Left ventricle myocardium superior (tissue), 1 donor: ENCODE results near the gene RNF4. TPM values are rescaled to one million over a fixed set of nuclear protein-coding genes. Genes with fewer than 3 reads are reported as not detected.

Source experiments
- ATAC-seq: fragments of 200-7000 bp; cut with Tn5 transposase; one replicate; pipeline ENCODE4 v1.9.1; 2020; ENCODE audit warnings: mild to moderate bottlenecking, moderate library complexity
- DNase-seq: peaks from one replicate; pipeline ENCODE4 v3.0.0-alpha.2; 2020
- intact Hi-C: fragments of 100-400 bp; cut with micrococcal nuclease; formaldehyde crosslinking; loops from one replicate; pipeline ENCODE4 v1.11.0; 2022
- total RNA-seq: library from RNA; stranded (reverse); fragmentation: NEBNext Ultra II Directional; extraction: Animal tissue kit (Norgen Biotek cat#: 25700); gene quantifications from one replicate; pipeline ENCODE4 v1.2.1, GENCODE V29; 2021
- donor health status: DM: no; HTN: yes; CAD: no; lungs with severe emphysema.

Gene RNF4
- total RNA-seq, 1 donor from 2014 or later, result 26.1 TPM

DNA sequence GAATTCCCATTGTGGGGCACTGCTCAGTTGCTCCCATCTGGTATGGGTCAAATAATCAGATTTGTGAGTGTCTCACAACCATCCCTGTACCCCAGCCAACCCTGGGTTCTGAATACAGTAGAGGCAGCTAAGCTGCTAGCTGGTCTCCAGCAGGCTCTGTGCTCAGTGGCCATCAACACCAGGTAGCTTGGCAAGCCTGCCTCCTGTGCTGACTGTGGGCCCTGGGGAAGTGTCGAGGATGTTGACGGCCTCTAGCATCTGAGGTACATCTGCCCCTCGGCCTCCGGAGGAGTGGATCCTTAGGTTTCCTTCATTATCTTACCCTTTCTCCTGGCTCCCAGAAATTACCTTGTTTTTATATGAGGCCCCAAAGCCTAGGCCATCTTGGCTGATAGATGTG is 13.3 kb downstream of the RNF4 start:
- intact Hi-C loops, result no loop called here
- peak; percentile 4 for ATAC-seq
- no peak for DNase-seq

DNA sequence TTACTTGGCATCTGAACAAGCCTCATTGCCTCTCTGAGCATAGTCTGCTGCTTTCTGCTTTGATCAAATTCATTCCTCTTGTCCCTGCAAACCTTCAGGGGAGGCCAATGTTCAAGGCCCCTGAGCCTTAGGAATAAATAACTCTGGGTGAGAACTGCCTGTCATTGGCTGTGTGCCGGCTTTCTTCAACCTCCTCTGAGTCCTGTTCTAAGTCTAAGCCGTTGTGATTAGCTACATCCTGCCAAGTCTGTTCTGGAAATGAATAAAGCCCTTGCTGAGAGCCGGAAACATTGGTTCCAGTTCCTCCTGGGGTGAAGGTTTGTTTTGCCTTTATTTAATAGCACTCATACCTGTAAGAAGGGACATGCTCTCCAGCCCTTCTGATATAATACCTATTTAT is 13.8 kb downstream of the RNF4 start:
- ATAC-seq, result peak; percentile 85
- intact Hi-C loops, result no loop called here
- DNase-seq, result peak; percentile 69

DNA sequence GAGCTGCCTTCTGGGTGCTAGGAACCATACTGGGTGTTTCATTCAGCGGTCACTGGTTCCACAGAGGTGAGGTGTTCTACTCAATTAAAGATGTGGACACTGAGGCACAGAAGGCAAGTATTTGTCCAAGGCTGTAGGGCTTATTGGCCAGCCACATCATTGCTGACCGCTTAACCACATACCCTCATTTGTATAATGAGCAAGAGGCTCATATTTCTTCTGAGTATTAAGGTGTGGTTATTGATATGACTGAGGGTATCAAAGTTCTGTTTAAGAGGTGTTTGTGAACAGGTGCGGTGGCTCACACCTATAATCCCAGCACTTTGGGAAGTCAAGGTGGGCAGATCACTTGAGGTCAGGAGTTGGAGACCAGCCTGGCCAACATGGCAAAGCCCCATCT is 14.3 kb downstream of the RNF4 start:
- intact Hi-C loops, result no loop called here
- no peak for ATAC-seq
- no peak for DNase-seq

DNA sequence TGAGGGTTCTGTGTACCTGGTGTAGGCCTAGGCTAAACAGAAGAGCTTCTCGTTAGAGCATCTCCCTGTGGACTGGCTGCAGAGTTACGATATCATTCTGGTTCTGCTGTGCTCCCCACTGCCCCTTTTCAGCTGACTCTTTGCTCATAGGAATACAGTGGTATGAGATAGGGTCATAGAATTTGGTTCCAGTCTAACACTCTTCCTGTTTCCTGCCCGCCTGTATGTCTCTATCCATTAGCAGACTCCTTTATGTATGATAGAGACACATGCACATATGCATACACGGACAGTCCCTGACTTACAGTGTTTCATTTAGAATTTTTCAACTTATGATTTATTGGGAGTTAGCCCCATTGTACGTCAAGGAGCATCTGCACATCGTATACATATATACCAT is 15.3 kb downstream of the RNF4 start:
- DNase-seq, result no peak
- intact Hi-C loops, result no loop called here
- ATAC-seq, result no peak

DNA sequence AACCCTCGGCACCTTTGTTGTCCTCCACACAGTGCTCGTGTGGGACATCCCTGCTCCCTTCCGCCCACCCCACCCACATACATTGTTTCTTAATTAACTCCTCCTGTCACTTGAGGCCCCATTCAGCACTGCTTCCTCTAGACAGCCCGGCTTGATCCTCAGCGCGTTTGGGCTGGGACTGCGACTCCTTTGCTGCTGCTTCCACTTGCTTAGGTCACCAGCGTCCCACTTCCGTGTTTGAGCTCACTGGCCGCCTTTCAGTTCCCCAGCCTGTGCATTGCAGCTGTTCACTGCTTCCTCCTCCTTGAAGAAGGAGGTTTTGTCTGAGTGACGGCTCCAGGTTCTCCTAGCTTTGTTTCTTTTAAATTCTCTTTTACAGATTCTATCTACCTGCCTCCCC is 16.1 kb downstream of the RNF4 start:
- intact Hi-C loops, result no loop called here
- ATAC-seq (peak; percentile 79), DNase-seq (peak; percentile 81)

DNA sequence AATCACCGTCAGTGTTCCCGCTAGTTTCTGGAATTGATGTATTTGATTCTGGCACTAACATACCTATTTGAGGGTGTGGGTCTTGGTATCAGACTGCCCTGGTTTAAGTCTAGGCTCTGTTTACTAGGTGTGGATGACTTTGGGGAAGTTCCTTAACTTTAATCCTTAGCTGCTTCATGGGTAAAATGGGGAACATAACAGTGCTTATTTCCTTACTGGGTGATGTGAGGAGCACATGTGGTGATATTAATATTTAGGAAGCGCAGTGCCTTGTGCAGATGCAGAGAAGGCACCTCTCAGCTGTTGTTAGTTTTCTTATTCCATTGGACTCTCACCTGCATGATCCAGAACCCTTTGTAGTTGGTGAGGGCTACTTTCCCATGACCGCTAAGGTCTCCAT is 17.1 kb downstream of the RNF4 start:
- intact Hi-C loops, result no loop called here
- DNase-seq (no peak), ATAC-seq (no peak)

DNA sequence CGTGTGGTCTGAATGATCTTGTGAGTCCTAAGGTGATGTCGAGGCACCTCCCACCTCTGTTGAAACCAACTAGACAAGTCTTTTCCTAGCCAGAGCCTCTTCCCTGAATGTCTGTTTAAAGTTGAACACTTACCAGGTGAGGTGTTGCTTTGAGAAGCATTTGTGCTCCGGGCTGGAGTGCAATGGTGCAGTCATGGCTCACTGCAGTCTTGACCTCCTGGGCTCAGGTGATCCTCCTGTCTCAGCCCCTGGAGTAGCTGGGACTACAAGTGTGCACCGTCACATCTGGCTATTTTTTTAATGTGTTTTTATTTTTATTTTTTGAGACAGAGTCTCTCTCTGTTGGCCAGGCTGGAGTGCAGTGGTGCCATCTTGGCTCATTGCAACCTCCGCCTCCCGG is 18.1 kb downstream of the RNF4 start:
- intact Hi-C loops, result no loop called here
- no peak for ATAC-seq
- DNase-seq, result no peak

DNA sequence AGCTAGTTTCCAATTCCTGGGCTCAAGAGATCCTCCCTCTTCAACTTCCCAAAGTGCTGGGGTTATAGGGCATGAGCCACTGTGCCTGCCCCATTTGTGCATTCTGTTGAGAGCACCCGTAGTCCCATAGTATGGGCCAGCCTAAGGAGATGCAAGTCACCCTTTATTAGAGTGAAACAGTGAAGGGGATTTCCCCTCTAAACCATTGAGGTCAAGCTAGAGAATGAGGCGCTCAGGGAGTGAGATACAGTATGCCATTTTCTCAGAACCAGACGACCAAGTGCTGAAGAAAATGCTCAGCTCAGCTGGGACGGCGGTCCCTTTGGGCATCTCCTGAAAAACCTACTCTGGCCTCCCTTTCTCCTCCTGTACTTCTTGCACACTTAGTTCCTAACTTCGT is 18.7 kb downstream of the RNF4 start:
- intact Hi-C loops, result no loop called here
- ATAC-seq, result no peak

DNA sequence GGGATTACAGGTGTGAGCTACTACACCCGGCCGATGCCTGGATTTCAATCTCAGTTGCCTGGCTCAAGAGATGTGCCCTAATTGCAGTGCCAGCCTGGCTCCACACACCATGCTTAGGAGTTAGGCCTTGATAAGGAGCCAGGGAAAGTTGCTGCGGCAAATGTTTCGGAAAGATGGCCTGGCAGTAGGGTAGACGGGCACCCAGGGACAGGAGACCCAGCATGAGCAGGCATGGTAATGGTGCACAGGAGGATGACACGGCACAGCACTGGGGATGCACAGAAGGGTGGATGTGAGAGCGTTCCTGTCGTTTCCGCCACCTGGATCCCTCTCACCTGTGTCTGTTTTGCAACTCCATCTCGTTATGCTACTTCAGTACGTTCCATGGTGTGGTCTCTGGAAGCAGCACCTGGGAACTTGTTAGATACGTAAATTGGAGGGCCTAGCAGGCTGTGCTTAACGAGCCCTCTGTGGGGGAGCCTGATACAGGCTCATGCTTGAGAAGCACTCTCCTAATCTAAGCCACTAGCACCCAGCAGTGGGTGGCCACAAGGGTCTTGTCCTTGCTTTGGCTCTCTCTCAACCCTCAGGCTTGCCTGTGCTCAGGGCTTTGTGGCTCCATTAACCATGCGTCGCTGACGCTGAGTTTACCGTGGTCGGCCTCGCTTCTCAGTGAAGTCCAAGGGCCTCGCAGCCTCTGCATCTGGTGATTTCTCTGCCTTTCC is 20.3 kb downstream of the RNF4 start:
- no peak for ATAC-seq
- intact Hi-C loops, result no loop called here
- DNase-seq, result no peak

More for the DNA sequence above, 18.7 kb downstream of the RNF4 start:
- no peak for DNase-seq

DNA sequence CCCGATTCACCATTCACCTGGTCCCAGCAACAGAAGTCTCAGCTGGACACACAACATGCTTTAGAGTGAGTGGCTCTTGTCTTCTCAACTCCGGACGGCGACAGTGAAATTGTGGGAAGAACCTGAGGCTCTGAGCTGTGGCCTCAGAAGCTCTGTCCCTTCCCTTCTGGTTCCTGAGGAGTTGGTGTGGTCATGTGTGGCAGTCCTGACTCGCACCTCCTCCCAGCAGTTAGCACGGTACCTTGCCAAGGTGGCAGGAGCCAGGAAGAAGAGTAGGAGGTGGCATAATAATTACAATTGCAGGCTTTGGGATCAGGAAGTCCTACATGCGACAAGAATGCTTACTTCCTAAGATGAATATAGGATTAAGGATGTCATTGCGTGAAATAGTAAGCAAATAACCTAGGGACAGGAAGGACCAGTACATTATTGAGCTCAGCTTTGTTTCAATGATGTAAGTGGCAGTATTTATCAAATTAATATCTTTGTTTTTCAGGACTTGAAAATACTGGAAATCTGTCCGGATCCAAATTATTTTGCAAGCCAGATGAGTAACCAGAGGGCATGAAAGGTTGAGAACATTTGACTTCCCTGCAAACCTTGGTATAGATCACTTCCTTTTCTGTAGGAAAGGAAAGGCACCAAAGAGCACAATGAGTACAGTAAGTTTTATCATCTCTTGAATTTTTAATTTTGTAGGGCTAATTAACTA is 21.1 kb downstream of the RNF4 start:
- DNase-seq (no peak), ATAC-seq (no peak)
- intact Hi-C loops, result no loop called here

DNA sequence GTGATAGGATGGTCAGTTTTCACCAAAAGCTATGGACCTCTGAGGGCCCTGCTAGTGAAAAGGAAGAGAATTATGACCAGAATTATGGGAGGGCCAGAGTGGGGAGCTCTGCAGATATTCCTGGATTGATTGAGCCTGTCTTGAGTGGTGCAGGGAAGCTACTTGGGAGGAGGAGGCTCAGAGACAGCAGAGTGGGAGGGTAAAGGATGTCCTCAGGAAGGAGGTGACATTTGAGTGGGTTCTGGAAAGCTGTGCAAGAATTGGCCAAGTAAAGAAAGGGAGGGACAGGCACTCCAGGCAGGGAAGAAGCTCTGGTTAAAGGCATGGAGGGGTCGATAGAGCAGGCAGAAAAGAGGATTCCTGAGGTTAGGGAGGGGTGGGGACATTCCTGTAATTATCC is 24.1 kb downstream of the RNF4 start:
- intact Hi-C loops, result no loop called here
- ATAC-seq, result no peak
- no peak for DNase-seq

DNA sequence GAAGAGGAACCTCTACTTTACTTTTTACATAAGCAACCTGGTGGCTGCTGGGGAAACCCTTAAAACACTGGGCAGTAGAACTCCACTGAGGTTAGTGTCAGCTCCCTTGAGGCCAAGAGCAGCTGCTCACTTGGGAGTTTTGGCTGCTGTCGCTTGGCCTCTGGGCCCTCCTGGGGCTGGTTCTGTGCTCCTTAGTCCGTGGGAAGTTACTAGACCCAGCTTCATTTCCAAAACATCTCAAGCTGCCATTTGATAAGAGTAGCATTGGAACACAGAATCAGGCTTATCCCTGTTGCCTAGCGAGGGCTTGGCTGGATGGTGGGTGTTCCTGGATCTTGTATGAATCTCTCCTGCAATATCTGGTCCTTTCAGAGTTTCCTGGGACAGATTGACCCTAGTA is 26.1 kb downstream of the RNF4 start:
- intact Hi-C loops, result no loop called here
- ATAC-seq (peak; percentile 79), DNase-seq (peak; percentile 37)

DNA sequence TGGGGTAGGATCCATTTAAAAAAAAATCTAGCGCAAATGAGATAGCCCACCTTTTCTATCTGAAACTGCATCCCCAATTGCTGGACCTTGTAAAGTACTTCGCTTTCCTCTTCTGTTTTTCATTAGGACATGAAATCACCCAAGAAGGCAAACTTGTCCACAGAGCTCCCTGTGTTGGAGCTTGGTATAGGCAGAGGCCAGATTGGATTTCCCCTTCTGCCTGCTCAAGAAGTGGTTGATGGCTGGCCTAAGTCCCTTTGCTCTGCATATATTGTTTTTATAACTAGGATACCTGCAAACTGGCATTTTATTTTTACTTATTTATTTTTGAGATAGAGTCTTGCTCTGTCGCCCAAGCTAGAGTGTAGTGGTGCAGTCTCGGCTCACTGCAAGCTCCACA is 28.4 kb downstream of the RNF4 start:
- intact Hi-C loops, result no loop called here
- DNase-seq (no peak), ATAC-seq (no peak)

DNA sequence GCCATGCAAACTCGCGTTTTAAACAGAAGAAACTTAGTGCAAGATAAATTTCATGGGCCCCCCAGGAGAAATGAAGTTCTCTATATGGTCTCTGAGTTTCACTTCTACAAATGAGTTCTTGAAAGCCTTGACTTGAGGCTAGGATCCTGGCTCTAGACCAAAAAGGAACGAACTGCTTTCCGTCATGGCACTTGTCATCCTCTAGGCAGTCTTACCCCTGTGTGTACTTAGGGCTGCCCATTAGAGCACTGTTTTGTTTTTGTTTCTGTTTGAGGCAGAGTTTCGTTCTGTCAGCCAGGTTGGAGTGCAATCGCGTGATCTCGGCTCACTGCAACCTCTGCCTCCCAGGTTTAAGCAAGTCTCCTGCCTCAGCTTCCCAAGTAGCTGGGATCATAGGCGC is 29.0 kb downstream of the RNF4 start:
- intact Hi-C loops, result no loop called here
- DNase-seq, result no peak

DNA sequence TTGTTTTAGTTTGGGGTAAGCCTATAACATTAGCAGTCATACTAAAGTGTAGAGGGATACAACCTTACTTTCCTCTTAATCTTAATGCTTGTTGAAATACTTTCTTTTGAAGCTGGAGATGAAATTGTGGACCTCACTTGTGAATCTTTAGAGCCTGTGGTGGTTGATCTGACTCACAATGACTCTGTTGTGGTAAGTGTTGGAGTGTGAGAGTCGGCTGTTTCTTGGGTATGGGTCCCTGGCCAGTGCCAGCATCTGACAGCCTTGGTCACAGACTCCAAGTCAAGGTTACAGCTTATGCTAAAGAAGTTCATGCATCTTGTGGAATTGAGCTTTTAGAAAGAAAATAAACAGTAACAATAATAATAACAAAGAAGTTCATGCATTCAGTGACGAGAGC is 31.6 kb downstream of the RNF4 start:
- intact Hi-C loops, result no loop called here

More for the DNA sequence above, 29.0 kb downstream of the RNF4 start:
- peak; percentile 35 for ATAC-seq

DNA sequence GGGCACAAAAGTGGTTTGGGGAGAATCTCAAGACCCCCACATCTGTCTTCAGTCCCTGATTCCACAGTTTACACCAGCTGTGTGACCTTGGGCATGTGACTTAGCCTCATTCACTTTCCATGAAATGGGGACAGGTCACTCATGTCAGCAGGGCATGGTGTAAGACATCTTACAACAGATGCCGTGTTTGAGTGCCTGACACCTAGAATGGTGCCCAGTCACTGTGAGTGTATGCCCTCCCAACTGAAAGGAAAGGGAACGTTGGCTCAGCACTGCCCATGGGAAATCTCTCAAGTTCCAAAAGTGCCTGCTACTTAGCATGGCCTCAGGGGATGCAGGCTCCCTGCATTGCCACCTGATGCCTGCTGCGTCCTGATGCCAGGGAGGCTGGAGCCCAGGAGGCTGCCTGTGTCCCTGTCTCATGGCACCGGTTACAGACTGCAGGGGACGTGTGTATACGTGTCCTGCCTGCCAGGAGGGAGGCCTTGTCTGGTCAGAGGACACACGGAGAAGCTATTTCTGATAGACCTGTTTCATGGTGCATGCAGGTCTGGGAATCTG is 32.2 kb downstream of the RNF4 start:
- no peak for DNase-seq
- ATAC-seq, result no peak
- intact Hi-C loops, result no loop called here

More for the DNA sequence above, 31.6 kb downstream of the RNF4 start:
- ATAC-seq, result no peak
- DNase-seq, result no peak

DNA sequence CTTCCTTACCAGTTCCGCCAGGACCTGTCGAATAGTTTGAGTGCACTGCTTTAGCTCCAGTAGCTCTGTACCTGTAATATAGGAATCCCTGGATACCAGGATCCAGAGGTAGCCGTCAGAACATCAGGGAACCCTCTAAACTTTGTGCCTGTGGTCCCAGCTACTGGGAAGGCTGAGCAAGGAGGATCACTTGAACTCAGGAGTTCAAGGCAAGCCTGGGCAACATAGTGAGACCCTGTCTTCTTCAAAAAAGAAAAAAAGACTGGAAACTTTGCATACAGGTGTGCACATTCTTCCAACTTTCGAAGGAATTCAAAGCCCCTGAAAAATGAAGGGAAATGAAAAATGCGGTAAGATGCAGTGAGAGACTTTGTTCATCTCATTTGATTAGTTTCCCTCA is 34.9 kb downstream of the RNF4 start:
- DNase-seq, result no peak
- no peak for ATAC-seq
- intact Hi-C loops, result no loop called here

DNA sequence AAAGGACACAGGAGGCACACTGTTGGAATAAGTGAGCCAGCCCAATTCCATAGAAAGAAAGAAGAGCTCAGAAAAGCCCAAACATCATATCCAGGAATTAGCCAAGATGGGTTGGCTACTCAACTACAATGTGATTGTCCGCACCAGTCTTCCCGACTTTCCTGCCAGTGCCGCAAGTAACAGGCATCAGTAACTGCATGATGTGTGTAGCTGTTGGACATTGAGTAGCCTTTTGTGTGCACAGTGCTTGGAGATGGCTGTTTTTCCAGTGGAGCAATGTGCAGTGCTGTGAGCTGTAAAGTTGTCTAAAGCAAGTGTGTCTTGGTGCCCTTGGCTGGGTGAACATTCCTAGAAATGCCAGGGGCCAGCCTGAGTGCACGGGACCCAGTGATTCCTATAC is 38.4 kb downstream of the RNF4 start:
- no peak for DNase-seq
- intact Hi-C loops, result no loop called here
- ATAC-seq, result no peak

DNA sequence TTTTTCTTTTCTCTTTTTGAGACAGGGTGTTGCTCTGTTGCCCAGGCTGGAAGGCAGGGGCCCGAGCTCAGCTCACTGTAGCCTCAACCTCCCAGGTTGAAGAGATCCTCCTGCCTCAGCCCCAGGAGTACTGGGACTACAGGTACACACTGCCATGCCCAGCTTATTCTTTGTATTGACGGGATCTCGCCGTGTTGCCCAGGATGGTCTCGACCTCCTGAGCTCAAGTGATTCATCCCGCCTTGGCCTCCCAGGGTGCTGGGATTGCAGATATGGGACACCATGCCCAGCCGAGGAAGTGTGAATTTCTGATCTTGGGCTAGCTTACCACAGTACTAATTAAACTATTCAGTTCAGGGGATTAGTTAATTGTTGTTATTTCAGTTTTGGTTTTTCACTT is 38.9 kb downstream of the RNF4 start:
- ATAC-seq (no peak), DNase-seq (no peak)
- intact Hi-C loops, result no loop called here

DNA sequence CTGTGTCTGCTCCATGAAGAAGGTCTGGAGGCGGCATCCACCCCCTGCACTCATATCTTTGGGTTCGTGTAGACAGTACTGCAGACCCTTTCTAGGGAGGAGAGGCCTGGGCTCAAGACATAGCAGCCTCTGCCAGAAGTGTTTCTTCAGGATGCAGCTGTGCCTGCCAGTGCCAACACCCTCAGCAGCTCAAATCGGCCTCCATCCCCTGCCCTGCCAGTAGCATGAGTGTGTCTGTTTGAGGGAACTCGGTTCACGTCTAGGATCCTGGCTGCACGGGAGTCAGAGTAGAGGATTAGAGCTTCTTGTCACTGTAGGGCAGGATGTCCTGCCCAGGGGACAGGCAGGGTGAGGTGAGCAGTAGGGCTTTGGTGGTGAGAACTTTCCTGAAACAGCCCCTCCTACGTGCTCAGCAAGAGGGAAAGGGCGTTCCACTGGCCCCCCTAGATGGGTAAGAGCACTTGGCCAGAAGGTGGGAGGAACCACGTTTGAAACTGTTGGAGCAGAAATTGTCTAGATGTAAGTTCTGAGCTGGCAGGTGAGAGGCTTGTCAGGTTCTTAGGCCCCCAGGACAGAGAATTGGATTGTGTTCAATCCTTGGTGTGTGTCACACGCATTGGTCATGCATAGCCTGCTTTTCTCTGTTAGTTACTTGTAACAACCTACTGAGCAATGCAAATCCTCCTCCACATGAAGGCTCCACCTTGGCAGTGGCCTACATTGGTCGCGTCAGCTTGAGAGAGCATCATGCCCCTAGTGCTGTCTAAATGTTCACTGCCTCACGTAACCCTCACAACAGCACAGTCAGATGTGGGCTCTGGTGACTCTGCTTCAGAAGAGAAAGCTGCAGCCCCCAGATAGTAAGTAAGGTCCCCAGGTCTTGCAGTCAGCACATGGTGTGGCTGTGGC is 41.7 kb downstream of the RNF4 start:
- DNase-seq, result no peak
- intact Hi-C loops, result no loop called here
- ATAC-seq, result no peak
